HG02973 (cell line): ENCODE data around the gene SH3BP1.

Source experiments
- ATAC-seq: cut with Tn5 transposase; IDR thresholded peaks from one replicate; pipeline ENCODE4 v1.9.1; 2021; ENCODE audit warnings: moderate library complexity; ENCODE audit not compliant: unreplicated experiment

The SH3BP1 gene

GRCh38 chr22:37704645-37705044 lies 65.2 kb downstream of the SH3BP1 start:
- no peak for ATAC-seq

GRCh38 chr22:37705205-37705604 lies 65.7 kb downstream of the SH3BP1 start:
- ATAC-seq = no peak
